Endothelial cell of umbilical vein (primary cell): ENCODE results near the gene GTPBP10. TPM values are rescaled to one million over a fixed set of nuclear protein-coding genes. Genes with fewer than 3 reads are reported as not detected.

Source experiments
- BruUV-seq: library from RNA; stranded (reverse); fragments of 400-500 nt; replicated peaks from 2 replicates; lab custom pipeline; 2021; lab: Mats Ljungman, UMichigan
- CTCF ChIA-PET: fragments of 300-600, 350-600 bp; sonication (Branson Sonifier 250); formaldehyde crosslinking; loops from one replicate; lab custom pipeline; 2021; ENCODE audit warnings: antibody characterized with exemption, inconsistent platforms; lab: Charles Lee
- POLR2A ChIA-PET: fragments of 300-600, 350-600 bp; sonication (Branson Sonifier 250); formaldehyde crosslinking; loops from one replicate; lab custom pipeline; 2021; ENCODE audit warnings: antibody characterized with exemption, inconsistent platforms; lab: Charles Lee
- DNase-seq: peaks from one replicate; pipeline ENCODE4 v3.0.0-alpha.2; 2011; ENCODE audit warnings: low read depth, low spot score
- FAIRE-seq: peaks from 2 replicates; lab custom pipeline; 2011; peaks lifted over from hg19 to GRCh38; lab: Jason Lieb, UNC
- H2AFZ ChIP-seq: 2 replicates; pipeline ENCODE4 v1.6.0; 2012; ENCODE audit warnings: low read depth, low read length, control low read depth, inconsistent platforms
- H3K27ac ChIP-seq: 2 replicates; pipeline ENCODE4 v1.5.1; 2011; ENCODE audit warnings: low read depth, mild to moderate bottlenecking, control low read depth, low read length, moderate library complexity; ENCODE audit not compliant: insufficient read depth
- H3K27me3 ChIP-seq, 2 experiments: 2 replicates each; pipeline versions ENCODE4 v1.6.0 to v1.6.1; 2011; ENCODE audit warnings: low read length in 2 of 2, mixed read lengths in 1 of 2; ENCODE audit not compliant: control insufficient read depth in 2 of 2, insufficient read depth in 2 of 2
- H3K36me3 ChIP-seq, 2 experiments: 2 replicates in 1 of 2; 3 replicates in 1 of 2; pipeline ENCODE4 v1.5.1; 2011; ENCODE audit warnings: low read length in 2 of 2, mild to moderate bottlenecking in 1 of 2, moderate library complexity in 1 of 2; ENCODE audit not compliant: control insufficient read depth in 2 of 2, insufficient read depth in 2 of 2; ENCODE audit errors: extremely low read depth in 1 of 2
- H3K4me1 ChIP-seq: 3 replicates; pipeline ENCODE4 v1.5.1; 2011; ENCODE audit warnings: mild to moderate bottlenecking, low read length; ENCODE audit not compliant: control insufficient read depth, insufficient read depth; ENCODE audit errors: extremely low read depth
- H3K4me2 ChIP-seq: 2 replicates; pipeline ENCODE4 v1.6.1; 2011; ENCODE audit warnings: low read length, control low read depth, mixed read lengths; ENCODE audit not compliant: insufficient read depth
- H3K4me3 ChIP-seq, 3 experiments: fragments of 200-600 bp in 1 of 3; sonication (generic), shearing (Covaris generic) in 1 of 3; replicated peaks in 1 of 3; 2 replicates each; pipeline ENCODE4 v1.5.1; 2011 to 2016; ENCODE audit warnings: control low read depth in 3 of 3, low read length in 3 of 3, mild to moderate bottlenecking in 2 of 3, inconsistent platforms in 1 of 3, low read depth in 1 of 3, moderate library complexity in 1 of 3; ENCODE audit not compliant: insufficient read depth in 1 of 3
- H3K79me2 ChIP-seq: 2 replicates; pipeline ENCODE4 v1.6.0; 2012; ENCODE audit warnings: low read length, inconsistent platforms; ENCODE audit not compliant: control insufficient read depth, insufficient read depth
- H3K9ac ChIP-seq: replicated peaks from 2 replicates; pipeline ENCODE3; 2011; ENCODE audit warnings: low read length, control low read depth; ENCODE audit not compliant: insufficient read depth; ENCODE audit errors: extremely low read depth
- H3K9me1 ChIP-seq: replicated peaks from 3 replicates; pipeline ENCODE4 v1.6.0; 2011; ENCODE audit warnings: mild to moderate bottlenecking, low read length; ENCODE audit not compliant: control insufficient read depth, insufficient read depth; ENCODE audit errors: extremely low read depth
- H3K9me3 ChIP-seq: replicated peaks from 2 replicates; pipeline ENCODE4 v1.5.1; 2012; ENCODE audit warnings: low read length, inconsistent platforms; ENCODE audit not compliant: control insufficient read depth, insufficient read depth
- H4K20me1 ChIP-seq: replicated peaks from 2 replicates; pipeline ENCODE3; 2011; ENCODE audit warnings: mild to moderate bottlenecking, low read length; ENCODE audit not compliant: control insufficient read depth, insufficient read depth; ENCODE audit errors: extremely low read depth
- GATA2 ChIP-seq: IDR thresholded peaks from 2 replicates; pipeline ENCODE4 v1.7.0; 2011; ENCODE audit warnings: low read depth, mild to moderate bottlenecking, moderate library complexity, mixed read lengths, low read length; ENCODE audit not compliant: insufficient read length, insufficient read depth
- JUN ChIP-seq: IDR thresholded peaks from 2 replicates; pipeline ENCODE4 v1.6.1; 2011; ENCODE audit warnings: borderline replicate concordance, low read depth; ENCODE audit not compliant: insufficient read length, insufficient read depth
- POLR2A ChIP-seq: IDR thresholded peaks from 2 replicates; pipeline ENCODE4 v1.6.1; 2012; ENCODE audit warnings: low read depth, mild to moderate bottlenecking, control low read depth, low read length
- dilution Hi-C: fragments of 300-500 bp; cut with MboI; formaldehyde crosslinking; loops from one replicate; pipeline ENCODE4 v1.15.0; 2019; ENCODE audit warnings: low sequenced_read_pairs; ENCODE audit not compliant: extremely low pct_ligation_motif_present
- intact Hi-C: fragments of 100-400 bp; cut with micrococcal nuclease; formaldehyde crosslinking; loops from one replicate; pipeline ENCODE4 v1.10.0; 2022
- polyA plus RNA-seq, 4 experiments: library from polyadenylated mRNA; depleted of rRNA in 3 of 4; stranded (reverse) in 3 of 4; unstranded in 1 of 4; fragments of >200 nt; gene quantifications; 2 replicates each; pipeline versions ENCODE4 v1.2.1 to v1.2.3, GENCODE V29; 2011 to 2012; ENCODE audit warnings: missing spikeins in 1 of 4
- total RNA-seq: library from RNA; stranded (reverse); gene quantifications from 2 replicates; pipeline ENCODE4 v1.2.3, GENCODE V29; 2021
- TF ChIP-seq, protein P1 (sequence below), 2 donors: IDR thresholded peaks; 1 replicate in 1 of 2; 2 replicates in 1 of 2; pipeline ENCODE4 v1.5.1; 2011; ENCODE audit warnings: low read length in 2 of 2, mild to moderate bottlenecking in 2 of 2, moderate library complexity in 2 of 2, control low read depth in 1 of 2, inconsistent platforms in 1 of 2, low read depth in 1 of 2; ENCODE audit not compliant: insufficient read depth in 1 of 2; ENCODE audit errors: extremely low read depth in 1 of 2
- TF ChIP-seq, protein P2 (sequence below): IDR thresholded peaks from 2 replicates; pipeline ENCODE4 v1.6.1; 2011; ENCODE audit not compliant: insufficient read depth, insufficient read length

Gene GTPBP10
- total and polyA plus RNA-seq, 2 donors (not counting 3 experiments of a cell fraction or from before 2014, with no cell fraction given): 3.5 to 16.7 TPM

DNA sequence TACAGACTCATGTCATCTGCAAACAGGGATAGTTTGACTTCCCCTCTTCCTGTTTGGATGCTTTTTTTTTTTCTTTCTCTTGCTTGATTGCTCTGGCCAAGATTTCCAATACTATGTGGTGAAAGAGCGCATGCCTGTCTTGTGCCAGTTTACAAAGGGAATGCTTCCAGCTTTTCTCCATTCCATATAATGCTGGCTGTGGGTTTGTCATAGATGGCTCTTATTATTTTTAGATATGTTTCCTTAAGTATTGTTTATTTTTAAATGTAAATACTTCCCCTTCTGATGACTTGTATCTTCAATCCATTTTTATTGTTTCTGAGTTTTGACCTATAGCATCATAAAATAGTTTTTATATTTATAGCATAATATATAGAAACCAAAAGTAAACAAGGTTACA lies 43.3 kb upstream of the GTPBP10 start:
- Histone ChIP-seq H3K4me1 (no peaks in the 10 kb centered on the region), H4K20me1 (no peaks in the 10 kb centered on the region), H3K36me3 (no peaks in the 10 kb centered on the region), H3K9me1 (no peaks in the 10 kb centered on the region), H3K9me3 (no peaks in the 10 kb centered on the region), H3K79me2 (no peaks in the 10 kb centered on the region), H2AFZ (no peak overlapping the region), H3K9ac (no peak overlapping the region), H3K27me3 (no peaks in the 10 kb centered on the region), H3K4me3 (no peak overlapping the region), H3K27ac (no peak overlapping the region), H3K4me2 (no peak overlapping the region)
- BruUV-seq: no TSS peak
- ChIA-PET POLR2A (no interaction called here), CTCF (interaction anchor here (1.4 to 1.7 kb wide), 4 partner anchors 9 to 125 kb away, joined by 3 to 9 read pairs (median 3); no protein-coding TSS in a partner anchor)
- TF ChIP-seq GATA2 (no peak), JUN (no peak)
- TF ChIP-seq, protein P1, sequence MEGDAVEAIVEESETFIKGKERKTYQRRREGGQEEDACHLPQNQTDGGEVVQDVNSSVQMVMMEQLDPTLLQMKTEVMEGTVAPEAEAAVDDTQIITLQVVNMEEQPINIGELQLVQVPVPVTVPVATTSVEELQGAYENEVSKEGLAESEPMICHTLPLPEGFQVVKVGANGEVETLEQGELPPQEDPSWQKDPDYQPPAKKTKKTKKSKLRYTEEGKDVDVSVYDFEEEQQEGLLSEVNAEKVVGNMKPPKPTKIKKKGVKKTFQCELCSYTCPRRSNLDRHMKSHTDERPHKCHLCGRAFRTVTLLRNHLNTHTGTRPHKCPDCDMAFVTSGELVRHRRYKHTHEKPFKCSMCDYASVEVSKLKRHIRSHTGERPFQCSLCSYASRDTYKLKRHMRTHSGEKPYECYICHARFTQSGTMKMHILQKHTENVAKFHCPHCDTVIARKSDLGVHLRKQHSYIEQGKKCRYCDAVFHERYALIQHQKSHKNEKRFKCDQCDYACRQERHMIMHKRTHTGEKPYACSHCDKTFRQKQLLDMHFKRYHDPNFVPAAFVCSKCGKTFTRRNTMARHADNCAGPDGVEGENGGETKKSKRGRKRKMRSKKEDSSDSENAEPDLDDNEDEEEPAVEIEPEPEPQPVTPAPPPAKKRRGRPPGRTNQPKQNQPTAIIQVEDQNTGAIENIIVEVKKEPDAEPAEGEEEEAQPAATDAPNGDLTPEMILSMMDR (IDR thresholded peaks at IDR 0.05; ENCODE audit: extremely low read depth in 1 of 2, insufficient read depth in 1 of 2, low read depth in 1 of 2, low read length in 2 of 2): no peak
- TF ChIP-seq, protein P2, sequence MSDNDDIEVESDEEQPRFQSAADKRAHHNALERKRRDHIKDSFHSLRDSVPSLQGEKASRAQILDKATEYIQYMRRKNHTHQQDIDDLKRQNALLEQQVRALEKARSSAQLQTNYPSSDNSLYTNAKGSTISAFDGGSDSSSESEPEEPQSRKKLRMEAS: no peak
- dilution Hi-C loops: no loop called here
- FAIRE-seq (no peak), DNase-seq (no peak)
- intact Hi-C loops: no loop called here

DNA sequence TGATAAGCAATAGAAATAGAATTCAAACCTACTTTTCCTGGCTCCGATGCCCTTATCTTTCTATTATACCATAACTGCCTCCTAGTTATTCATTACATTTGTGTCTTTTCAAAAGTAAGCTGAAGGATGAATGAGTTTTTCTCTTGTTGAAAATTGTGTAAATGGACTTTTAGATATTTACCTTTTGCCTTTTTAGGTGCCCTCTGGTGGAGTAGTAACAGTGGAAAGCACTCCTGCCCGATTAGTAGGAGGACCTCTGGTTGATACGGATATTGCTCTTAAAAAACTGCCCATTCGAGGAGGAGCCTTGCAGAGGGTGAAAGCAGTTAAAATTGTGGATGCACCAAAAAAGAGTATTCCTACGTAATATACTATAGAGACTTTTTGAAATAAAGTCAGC lies 36.6 kb upstream of the GTPBP10 start:
- no peak overlapping the region for H2AFZ ChIP-seq
- no peaks in the 10 kb centered on the region for H3K9me1 ChIP-seq
- H3K4me2 ChIP-seq: no peak overlapping the region
- H3K9ac ChIP-seq: no peak overlapping the region
- DNase-seq: no peak
- ChIA-PET POLR2A (no interaction called here), CTCF (interaction anchor here (1.8 to 10.5 kb wide), 2 partner anchors 12 to 120 kb away, joined by 4 to 248 read pairs; no protein-coding TSS in a partner anchor)
- no peaks in the 10 kb centered on the region for H3K4me1 ChIP-seq
- H3K27ac ChIP-seq: no peak overlapping the region
- no peaks in the 10 kb centered on the region for H3K9me3 ChIP-seq
- no peak overlapping the region for H3K4me3 ChIP-seq
- no peaks in the 10 kb centered on the region for H3K36me3 ChIP-seq
- dilution Hi-C loops: no loop called here
- H3K79me2 ChIP-seq: no peaks in the 10 kb centered on the region
- intact Hi-C loops: no loop called here
- no TSS peak for BruUV-seq
- no peaks in the 10 kb centered on the region for H4K20me1 ChIP-seq
- peaks cover 0 to 2% of the 10 kb centered on the region in 2 experiments for H3K27me3 ChIP-seq
- no peak for TF ChIP-seq POLR2A
- no peak for FAIRE-seq
